Putamen (tissue), 1 donor: ENCODE measurements around the gene MRPL43.

Source experiments
- DNase-seq: peaks from one replicate; pipeline ENCODE4 v3.0.0-alpha.2; 2016; ENCODE audit warnings: low spot score

Gene MRPL43

DNA sequence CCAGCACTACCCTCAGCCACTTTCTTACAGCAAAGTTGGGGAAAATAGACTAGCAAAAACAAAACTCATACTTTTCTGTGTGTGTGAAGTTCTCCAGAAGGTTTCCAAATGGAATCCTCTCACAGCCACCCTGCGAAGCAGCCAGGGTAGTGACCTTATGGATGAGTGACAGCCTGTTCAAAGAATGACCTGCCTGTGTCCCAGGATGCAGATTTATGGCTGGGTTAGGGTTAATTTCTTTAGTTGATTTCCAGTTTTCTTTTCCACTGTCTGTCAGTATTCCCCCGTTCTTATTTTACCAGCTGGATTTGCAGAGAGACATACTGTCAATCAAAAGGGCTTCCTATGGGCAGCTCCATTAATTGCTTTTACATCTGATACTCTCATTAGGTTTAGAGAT is 20.4 kb downstream of the MRPL43 start:
- DNase-seq = no peak

DNA sequence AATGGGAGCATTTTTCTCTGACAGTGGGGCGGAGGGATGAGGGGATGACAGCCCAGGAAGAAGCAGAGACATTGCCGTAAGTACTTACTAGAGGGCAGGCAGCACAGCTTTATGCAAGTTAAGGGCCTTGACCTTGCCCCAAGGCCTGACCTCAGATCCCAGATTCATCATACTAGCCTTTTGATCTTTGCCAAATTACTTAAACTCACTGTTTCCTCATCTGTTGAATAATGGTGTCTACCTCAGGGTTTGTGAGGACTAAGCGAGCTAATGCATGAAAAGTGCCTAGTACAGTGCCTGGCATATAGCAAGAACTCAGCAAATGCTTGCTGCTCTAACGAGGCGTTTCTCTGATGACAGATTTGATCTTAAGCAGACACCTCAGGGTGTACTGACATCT is 21.5 kb downstream of the MRPL43 start:
- no peak for DNase-seq

DNA sequence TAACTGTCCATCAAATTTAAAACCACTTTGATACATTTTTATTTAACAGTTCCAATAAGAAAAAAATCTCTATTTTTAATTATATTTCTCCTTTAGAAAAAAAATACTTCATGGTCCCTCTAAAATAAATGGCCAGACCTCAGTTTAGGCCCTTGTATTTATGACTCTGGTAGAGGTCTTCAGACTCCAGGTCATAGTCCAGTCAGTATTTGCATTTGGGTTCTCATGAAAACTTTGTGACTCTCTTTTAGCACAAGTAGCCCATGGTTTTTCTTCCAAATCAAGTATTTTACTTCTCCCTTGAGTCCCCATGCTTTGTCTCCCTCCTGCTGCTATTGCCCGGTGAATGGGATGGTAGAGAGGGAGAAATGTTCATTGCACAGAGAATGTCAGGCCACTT is 23.5 kb downstream of the MRPL43 start:
- no peak for DNase-seq

DNA sequence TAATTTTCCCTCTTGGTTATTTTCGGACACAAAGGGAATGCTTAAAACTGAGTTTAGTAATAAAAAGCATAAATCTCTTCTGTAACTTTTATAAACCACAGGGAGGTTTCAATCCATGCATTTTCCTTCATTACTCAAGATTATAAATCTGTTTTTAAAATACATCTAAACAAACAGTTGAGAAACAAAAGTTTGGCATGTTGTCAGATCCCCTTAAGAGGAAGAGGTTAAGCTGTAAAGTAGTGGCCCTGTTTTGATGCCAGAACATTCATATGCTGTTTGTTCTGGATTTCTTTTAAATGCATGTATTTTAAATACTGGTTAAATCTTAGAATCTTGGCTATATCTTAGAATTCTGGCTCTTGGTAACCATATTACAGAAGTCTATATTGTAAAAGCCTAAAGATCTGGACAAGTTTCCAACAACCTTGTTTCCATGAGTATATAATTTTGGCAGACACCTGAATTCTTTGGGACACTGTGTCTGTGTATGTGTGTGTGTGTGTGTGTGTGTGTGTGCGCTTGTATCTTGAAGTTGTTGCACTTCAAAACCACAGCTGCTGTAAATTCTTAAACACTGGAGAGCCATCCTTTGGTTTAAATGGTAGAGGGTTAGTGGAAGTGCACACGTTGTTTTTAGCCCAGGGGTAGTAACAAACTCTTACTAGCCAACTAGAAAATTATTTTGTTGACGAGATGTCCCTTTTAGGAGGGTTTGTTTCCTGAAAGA is 24.8 kb downstream of the MRPL43 start:
- no peak for DNase-seq

DNA sequence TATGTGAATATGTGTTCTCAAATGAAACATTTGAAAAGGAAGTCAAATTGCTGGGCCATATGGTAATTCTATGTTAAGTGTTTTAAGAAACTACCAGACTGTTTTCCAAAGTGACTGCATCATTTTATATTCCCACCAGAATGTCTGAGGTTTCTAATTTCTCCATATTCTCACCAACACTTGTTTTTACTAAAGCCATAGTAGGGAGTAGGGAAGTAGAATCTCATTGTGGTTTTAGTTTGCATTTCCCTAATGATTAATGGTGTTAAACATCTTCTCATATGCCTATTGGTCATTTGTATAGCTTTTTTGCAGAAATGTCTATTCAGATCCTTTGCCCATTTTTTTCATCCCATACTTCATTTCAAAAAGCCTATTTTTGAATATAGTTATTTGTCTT is 27.0 kb downstream of the MRPL43 start:
- no peak for DNase-seq

DNA sequence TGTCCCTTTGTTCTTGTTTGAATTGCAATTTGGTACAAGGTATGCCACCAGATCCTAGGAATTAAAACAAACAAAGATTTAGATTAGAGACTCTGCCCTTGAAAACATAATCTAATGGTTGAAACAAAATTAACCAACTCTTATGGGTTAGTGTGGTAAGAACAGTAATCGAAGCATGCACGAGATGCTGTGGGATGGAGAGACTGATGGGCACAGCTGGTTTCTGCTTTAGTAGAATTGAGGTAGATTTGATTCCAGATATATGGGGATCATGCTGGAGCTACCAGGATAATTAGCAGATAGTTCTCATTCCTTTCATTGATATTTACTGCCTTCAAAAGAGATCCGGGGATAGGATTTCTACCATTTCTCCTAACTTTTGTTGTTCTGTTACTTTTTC is 38.4 kb downstream of the MRPL43 start:
- no peak for DNase-seq

DNA sequence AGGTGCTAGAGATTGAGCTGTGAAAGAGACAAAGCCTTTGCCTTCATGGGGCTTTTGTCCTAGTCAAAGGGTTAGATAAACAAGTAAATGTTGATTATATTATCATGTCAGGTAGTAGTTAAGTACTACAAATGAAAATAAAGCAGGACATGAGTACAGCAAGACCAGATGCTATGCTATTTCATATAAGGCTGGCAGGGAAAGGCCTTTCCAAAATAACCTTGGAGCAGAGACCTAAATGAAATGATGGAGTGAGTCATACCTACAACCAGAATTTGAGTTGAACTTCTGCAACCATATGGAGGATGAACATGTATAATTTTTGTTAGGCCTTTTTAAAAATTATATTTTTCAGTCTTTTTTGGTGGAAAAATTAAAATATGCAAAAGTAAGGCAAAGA is 41.5 kb downstream of the MRPL43 start:
- DNase-seq = no peak

DNA sequence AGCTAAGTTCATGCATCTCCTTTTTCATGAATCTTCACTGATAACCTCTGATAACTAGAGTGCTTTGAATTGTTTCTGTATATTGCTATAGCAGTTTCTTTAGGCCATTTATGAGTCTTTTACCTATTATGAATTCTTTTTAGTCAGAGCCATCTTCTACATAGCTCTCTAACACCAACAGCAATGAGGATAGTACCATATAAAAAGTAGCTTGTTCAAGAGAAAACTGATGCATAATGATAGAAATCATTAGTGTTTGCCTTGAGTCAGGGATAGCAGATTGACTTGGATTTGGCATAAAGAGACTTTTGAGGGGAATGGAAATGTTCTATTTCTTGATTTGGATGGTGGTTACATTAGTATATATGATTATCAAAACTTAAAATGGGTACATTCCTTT is 43.8 kb downstream of the MRPL43 start:
- no peak for DNase-seq

DNA sequence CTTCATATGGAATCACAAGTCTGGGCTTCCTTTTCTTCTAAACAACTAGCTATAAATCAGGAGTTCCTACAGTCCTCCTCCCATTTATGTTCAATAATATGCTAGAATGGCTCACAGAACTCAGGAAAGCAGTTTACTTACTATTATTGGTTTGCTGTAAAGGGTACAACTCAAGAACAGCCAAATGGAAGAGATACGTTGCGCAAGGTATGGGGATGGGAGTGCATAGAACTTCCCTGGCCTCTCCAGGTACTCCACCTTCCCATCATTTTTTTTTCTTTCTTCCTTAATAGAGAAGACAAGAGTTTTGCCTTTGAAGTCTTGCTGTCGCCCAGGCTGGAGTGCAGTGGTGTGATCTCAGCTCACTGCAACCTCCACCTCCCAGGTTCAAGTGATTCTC is 45.1 kb downstream of the MRPL43 start:
- DNase-seq = no peak

DNA sequence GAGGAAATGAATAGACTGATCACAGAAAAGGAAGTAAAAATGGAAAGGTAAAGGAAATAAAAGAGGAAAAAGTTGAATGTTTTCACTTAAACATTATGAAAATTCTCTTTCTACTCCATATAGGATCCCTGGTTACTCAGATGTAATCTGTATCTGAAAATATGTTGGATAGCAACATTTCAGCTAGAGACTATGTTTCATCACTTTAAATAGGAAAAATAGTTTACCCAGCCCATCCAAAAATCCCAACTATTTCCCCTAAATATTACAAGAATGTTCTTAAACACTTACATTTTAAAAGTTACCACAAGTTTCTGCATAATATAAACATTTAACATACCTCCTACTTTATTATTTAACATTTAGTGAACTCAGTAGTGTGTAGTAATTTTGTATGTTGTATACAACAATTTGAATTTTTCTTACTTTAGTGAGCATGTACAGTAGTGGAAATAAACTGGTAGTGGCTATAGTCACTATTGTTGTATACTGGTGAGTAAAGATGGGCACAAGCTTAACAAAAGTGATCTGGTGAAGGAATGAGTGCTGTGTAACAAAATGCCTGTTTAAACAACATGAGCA is 47.4 kb downstream of the MRPL43 start:
- no peak for DNase-seq
